Measurements from ENCODE around the gene CAPZB.

CAPZB gene

GRCh38 chr1:19479351-19480120 is 5.8 kb downstream of the CAPZB start:
- Histone ChIP-seq H3K27ac (ENCODE audit: low read length) (no peak overlapping the region), H3K4me1 (ENCODE audit: control insufficient read depth, low read depth, low read length) (peaks cover 51% of the 10 kb centered on the region), H3K4me3 (ENCODE audit: low read length) (no peak overlapping the region), H3K36me3 (ENCODE audit: control insufficient read depth, low read depth, low read length) (peaks cover 5% of the 10 kb centered on the region), H3K9ac (ENCODE audit: low read length) (no peak overlapping the region), H3K9me3 (ENCODE audit: control insufficient read depth, low read depth, low read length) (no peaks in the 10 kb centered on the region), H3K27me3 (ENCODE audit: control insufficient read depth, insufficient read depth, low read length) (no peaks in the 10 kb centered on the region)

- Histone ChIP-seq H3K27ac (ENCODE audit: low read length) (no peak overlapping the region), H3K9me3 (ENCODE audit: control insufficient read depth, low read depth, low read length) (no peaks in the 10 kb centered on the region), H3K4me1 (ENCODE audit: control insufficient read depth, low read depth, low read length) (peaks cover 42% of the 10 kb centered on the region), H3K4me3 (ENCODE audit: low read length) (no peak overlapping the region), H3K9ac (ENCODE audit: low read length) (no peak overlapping the region), H3K36me3 (ENCODE audit: control insufficient read depth, low read depth, low read length) (peaks cover 5% of the 10 kb centered on the region), H3K27me3 (ENCODE audit: control insufficient read depth, insufficient read depth, low read length) (no peaks in the 10 kb centered on the region)
Observed at GRCh38 chr1:19478322-19478721, 7.0 kb downstream of the CAPZB start.

GRCh38 chr1:19477284-19478249 is 7.8 kb downstream of the CAPZB start:
- Histone ChIP-seq H3K4me1 (ENCODE audit: control insufficient read depth, low read depth, low read length) (peaks cover 36% of the 10 kb centered on the region), H3K9ac (ENCODE audit: low read length) (no peak overlapping the region), H3K36me3 (ENCODE audit: control insufficient read depth, low read depth, low read length) (peaks cover 5% of the 10 kb centered on the region), H3K27me3 (ENCODE audit: control insufficient read depth, insufficient read depth, low read length) (no peaks in the 10 kb centered on the region), H3K9me3 (ENCODE audit: control insufficient read depth, low read depth, low read length) (no peaks in the 10 kb centered on the region), H3K4me3 (ENCODE audit: low read length) (no peak overlapping the region), H3K27ac (ENCODE audit: low read length) (no peak overlapping the region)

DNA sequence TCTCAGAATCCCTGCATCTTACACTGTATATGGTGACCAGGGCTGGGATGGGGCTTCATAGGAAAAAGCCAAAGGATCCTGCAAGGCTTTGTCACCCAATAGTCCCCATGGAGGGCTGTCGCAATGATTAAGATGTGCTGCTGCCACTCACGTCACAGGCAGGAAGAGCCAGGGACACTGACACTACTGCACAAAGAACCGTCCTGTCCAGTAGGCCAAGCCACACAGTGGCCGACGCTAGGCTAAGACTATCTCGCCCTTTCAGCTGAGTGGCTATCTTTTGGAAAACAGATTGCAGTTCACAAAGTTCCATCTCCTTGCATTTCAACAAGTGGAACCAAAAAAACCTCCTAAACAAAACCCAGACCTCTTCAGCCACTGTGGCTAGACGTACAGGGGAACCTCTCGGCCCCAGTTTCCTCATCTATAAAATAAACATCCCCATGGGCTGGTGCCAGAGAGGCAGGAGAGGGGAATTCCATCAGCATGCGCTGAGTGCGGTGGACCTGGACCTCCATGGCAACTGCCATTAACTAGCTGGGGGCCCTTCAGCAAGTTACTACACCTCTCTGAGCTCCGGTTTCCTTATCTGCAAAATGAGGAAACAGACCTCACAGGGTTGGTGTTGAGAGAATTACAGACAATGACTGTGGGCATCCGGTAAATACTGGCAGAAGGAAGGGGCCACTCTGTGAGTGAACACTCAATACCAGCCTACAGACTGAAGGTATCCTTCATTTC is 8.7 kb downstream of the CAPZB start:
- Histone ChIP-seq H3K36me3 (ENCODE audit: control insufficient read depth, low read depth, low read length) (peaks cover 5% of the 10 kb centered on the region), H3K27me3 (ENCODE audit: control insufficient read depth, insufficient read depth, low read length) (no peaks in the 10 kb centered on the region), H3K9ac (ENCODE audit: low read length) (no peak overlapping the region), H3K4me3 (ENCODE audit: low read length) (no peak overlapping the region), H3K27ac (ENCODE audit: low read length) (no peak overlapping the region), H3K9me3 (ENCODE audit: control insufficient read depth, low read depth, low read length) (no peaks in the 10 kb centered on the region), H3K4me1 (ENCODE audit: control insufficient read depth, low read depth, low read length) (peaks cover 26% of the 10 kb centered on the region)

GRCh38 chr1:19475296-19475695 is 10.0 kb downstream of the CAPZB start:
- Histone ChIP-seq H3K4me1 (ENCODE audit: control insufficient read depth, low read depth, low read length) (peaks cover 13% of the 10 kb centered on the region), H3K9me3 (ENCODE audit: control insufficient read depth, low read depth, low read length) (no peaks in the 10 kb centered on the region), H3K27ac (ENCODE audit: low read length) (no peak overlapping the region), H3K36me3 (ENCODE audit: control insufficient read depth, low read depth, low read length) (peaks cover 5% of the 10 kb centered on the region), H3K9ac (ENCODE audit: low read length) (no peak overlapping the region), H3K27me3 (ENCODE audit: control insufficient read depth, insufficient read depth, low read length) (no peaks in the 10 kb centered on the region), H3K4me3 (ENCODE audit: low read length) (no peak overlapping the region)

DNA sequence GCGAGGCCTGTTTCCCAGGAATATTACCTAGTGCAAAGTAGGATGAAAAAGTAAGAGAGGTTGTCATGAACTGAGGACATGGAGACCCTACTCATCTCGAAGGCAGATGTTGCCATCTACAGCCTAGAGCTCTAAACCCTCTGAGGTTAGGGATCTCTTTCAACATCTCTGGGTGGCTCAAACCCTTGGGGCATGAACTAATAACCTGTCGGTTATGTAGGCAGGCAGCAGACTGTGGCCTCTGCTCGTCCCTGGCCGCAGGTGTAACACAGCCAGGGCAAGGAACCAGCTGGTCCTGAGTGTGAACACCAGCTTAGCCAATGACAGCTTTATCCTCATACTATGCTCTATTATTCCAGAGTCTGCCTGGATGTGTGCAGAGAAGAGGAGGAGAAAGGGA is 13.2 kb downstream of the CAPZB start:
- H3K4me3 ChIP-seq (ENCODE audit: low read length), result no peak overlapping the region
- no peaks in the 10 kb centered on the region for H3K27me3 ChIP-seq (ENCODE audit: control insufficient read depth, insufficient read depth, low read length)
- no peaks in the 10 kb centered on the region for H3K36me3 ChIP-seq (ENCODE audit: control insufficient read depth, low read depth, low read length)
- H3K9me3 ChIP-seq (ENCODE audit: control insufficient read depth, low read depth, low read length), result no peaks in the 10 kb centered on the region
- no peak overlapping the region for H3K27ac ChIP-seq (ENCODE audit: low read length)
- no peak overlapping the region for H3K9ac ChIP-seq (ENCODE audit: low read length)
- H3K4me1 ChIP-seq (ENCODE audit: control insufficient read depth, low read depth, low read length), result no peaks in the 10 kb centered on the region

GRCh38 chr1:19469004-19469403 is 16.3 kb downstream of the CAPZB start:
- Histone ChIP-seq H3K27ac (ENCODE audit: low read length) (no peak overlapping the region), H3K9me3 (ENCODE audit: control insufficient read depth, low read depth, low read length) (no peaks in the 10 kb centered on the region), H3K9ac (ENCODE audit: low read length) (no peak overlapping the region), H3K27me3 (ENCODE audit: control insufficient read depth, insufficient read depth, low read length) (no peaks in the 10 kb centered on the region), H3K4me3 (ENCODE audit: low read length) (no peak overlapping the region), H3K4me1 (ENCODE audit: control insufficient read depth, low read depth, low read length) (peaks cover 3% of the 10 kb centered on the region), H3K36me3 (ENCODE audit: control insufficient read depth, low read depth, low read length) (no peaks in the 10 kb centered on the region)

- Histone ChIP-seq H3K9me3 (ENCODE audit: control insufficient read depth, low read depth, low read length) (no peaks in the 10 kb centered on the region), H3K4me1 (ENCODE audit: control insufficient read depth, low read depth, low read length) (peaks cover 5% of the 10 kb centered on the region), H3K36me3 (ENCODE audit: control insufficient read depth, low read depth, low read length) (no peaks in the 10 kb centered on the region), H3K4me3 (ENCODE audit: low read length) (no peak overlapping the region), H3K9ac (ENCODE audit: low read length) (no peak overlapping the region), H3K27me3 (ENCODE audit: control insufficient read depth, insufficient read depth, low read length) (no peaks in the 10 kb centered on the region), H3K27ac (ENCODE audit: low read length) (no peak overlapping the region)
Observed at GRCh38 chr1:19468397-19468956, 16.9 kb downstream of the CAPZB start.

- no peaks in the 10 kb centered on the region for H3K36me3 ChIP-seq (ENCODE audit: control insufficient read depth, low read depth, low read length)
- H3K4me3 ChIP-seq (ENCODE audit: low read length), result no peak overlapping the region
- no peak overlapping the region for H3K27ac ChIP-seq (ENCODE audit: low read length)
- no peaks in the 10 kb centered on the region for H3K27me3 ChIP-seq (ENCODE audit: control insufficient read depth, insufficient read depth, low read length)
- no peaks in the 10 kb centered on the region for H3K9me3 ChIP-seq (ENCODE audit: control insufficient read depth, low read depth, low read length)
- no peak overlapping the region for H3K9ac ChIP-seq (ENCODE audit: low read length)
- peaks cover 15% of the 10 kb centered on the region for H3K4me1 ChIP-seq (ENCODE audit: control insufficient read depth, low read depth, low read length)
Observed at GRCh38 chr1:19467199-19468187, 17.8 kb downstream of the CAPZB start.

DNA sequence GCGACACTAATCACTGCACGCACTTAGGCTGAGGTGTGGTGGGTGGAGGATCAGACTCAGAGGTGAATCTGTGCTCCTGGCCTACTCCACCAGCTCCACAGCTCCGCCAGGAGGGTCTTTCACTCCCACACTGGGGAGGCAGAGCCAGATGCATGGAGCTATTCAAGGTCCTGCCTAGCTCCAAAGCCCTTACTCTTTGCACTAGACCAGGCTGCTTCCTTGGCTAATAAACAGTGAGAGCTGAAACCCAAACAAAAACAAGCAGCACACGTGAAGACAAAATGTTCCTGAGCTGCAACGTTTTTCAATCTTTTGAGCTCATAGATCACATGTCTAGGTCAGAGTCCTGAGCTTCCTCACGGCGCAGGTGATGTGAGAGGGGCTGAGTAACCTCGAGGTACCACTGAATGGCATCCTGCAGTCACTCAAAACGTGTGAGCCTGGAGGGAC is 19.2 kb downstream of the CAPZB start:
- Histone ChIP-seq H3K27me3 (ENCODE audit: control insufficient read depth, insufficient read depth, low read length) (no peaks in the 10 kb centered on the region), H3K4me1 (ENCODE audit: control insufficient read depth, low read depth, low read length) (peaks cover 23% of the 10 kb centered on the region), H3K9me3 (ENCODE audit: control insufficient read depth, low read depth, low read length) (no peaks in the 10 kb centered on the region), H3K4me3 (ENCODE audit: low read length) (no peak overlapping the region), H3K27ac (ENCODE audit: low read length) (no peak overlapping the region), H3K36me3 (ENCODE audit: control insufficient read depth, low read depth, low read length) (no peaks in the 10 kb centered on the region), H3K9ac (ENCODE audit: low read length) (no peak overlapping the region)

Measured in iPS-18a (cell line).